B cell (primary cell): Measurements from ENCODE around the gene DENND4B.

ENCODE experiments used
- EZH2 ChIP-seq: IDR thresholded peaks from 2 replicates; pipeline ENCODE4 v1.6.1; 2012; ENCODE audit warnings: borderline replicate concordance, low read depth, mild to moderate bottlenecking, moderate library complexity, low read length; ENCODE audit not compliant: insufficient read depth, poor library complexity, severe bottlenecking
- TF ChIP-seq, protein P1 (sequence below): fragments of 200-600 bp; IDR thresholded peaks from one replicate; pipeline ENCODE4 v1.8.0; 2022; ENCODE audit warnings: antibody characterized with exemption, mild to moderate bottlenecking

DNA sequence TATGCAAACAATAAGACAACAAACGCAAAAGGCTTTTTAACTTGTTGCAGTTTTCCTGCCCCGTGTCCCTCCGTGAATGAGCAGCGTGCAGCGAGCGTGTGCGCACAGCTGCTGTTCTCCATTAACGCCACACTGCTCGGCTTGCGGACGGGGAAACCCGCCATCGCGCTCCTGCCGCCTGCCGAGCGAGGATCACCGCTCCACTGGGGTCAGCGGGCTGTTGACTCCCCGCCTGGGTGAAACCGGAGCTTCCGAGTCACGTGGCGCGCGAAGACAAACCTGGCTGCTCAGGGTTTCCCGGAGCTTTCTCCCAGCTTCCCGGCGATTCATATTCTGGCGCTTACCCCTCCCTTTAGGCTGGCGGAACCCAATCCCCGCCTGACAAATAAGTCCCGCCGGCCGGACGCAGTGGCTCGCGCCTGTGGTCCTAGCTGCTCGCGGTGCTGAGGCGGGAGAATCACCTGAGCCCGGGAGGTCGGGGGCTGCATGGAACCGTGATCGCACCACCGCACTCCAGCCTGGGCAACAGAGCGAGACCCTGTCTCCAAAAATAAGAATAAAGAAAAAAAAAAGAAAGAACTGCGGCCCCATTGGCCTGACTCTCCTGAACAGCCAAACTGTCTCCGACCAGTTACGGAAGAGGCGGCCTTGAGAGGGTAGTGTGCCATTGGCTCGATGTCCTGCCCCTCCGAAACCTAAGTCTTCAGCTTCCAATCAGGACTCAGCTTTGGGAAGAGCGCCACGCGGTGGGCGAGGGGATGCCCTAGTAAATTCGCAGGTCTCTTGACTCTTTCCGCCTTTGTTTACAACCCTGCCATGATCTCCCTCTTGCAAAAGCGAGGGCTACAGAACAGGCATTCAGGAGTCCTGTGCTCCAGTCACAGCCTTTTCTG, 20.8 kb upstream of the DENND4B start, which contains the start of gene CREB3L4:
- TF ChIP-seq, protein P1, sequence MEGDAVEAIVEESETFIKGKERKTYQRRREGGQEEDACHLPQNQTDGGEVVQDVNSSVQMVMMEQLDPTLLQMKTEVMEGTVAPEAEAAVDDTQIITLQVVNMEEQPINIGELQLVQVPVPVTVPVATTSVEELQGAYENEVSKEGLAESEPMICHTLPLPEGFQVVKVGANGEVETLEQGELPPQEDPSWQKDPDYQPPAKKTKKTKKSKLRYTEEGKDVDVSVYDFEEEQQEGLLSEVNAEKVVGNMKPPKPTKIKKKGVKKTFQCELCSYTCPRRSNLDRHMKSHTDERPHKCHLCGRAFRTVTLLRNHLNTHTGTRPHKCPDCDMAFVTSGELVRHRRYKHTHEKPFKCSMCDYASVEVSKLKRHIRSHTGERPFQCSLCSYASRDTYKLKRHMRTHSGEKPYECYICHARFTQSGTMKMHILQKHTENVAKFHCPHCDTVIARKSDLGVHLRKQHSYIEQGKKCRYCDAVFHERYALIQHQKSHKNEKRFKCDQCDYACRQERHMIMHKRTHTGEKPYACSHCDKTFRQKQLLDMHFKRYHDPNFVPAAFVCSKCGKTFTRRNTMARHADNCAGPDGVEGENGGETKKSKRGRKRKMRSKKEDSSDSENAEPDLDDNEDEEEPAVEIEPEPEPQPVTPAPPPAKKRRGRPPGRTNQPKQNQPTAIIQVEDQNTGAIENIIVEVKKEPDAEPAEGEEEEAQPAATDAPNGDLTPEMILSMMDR: peak; percentile 39
- TF ChIP-seq EZH2: no peak
